GM19023 (cell line): Measurements from ENCODE around the gene LRRC1.

Experiments
- ATAC-seq: cut with Tn5 transposase; IDR thresholded peaks from one replicate; pipeline ENCODE4 v1.9.1; 2021; ENCODE audit warnings: mild to moderate bottlenecking, moderate library complexity; ENCODE audit not compliant: unreplicated experiment

Gene LRRC1

DNA sequence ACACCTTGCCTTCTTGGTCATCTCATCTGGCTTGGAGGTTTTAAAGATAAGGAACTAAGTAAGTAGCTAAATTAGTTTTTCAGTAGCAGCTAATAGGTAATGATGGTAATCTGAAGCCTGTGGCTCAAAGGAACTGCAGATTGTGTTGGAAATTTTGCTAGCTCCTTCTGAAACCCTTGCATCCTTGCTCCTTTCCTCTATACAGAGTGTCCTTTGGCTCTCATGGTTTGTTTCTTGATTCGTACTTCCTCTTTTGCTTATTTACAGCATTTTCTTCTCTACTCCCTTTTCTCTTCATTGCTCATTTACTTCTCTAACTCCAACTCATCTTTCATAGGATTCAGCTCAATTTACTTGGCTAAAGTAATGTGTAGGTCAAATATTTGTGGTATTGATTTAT lies 19.0 kb downstream of the LRRC1 start:
- ATAC-seq: no peak

DNA sequence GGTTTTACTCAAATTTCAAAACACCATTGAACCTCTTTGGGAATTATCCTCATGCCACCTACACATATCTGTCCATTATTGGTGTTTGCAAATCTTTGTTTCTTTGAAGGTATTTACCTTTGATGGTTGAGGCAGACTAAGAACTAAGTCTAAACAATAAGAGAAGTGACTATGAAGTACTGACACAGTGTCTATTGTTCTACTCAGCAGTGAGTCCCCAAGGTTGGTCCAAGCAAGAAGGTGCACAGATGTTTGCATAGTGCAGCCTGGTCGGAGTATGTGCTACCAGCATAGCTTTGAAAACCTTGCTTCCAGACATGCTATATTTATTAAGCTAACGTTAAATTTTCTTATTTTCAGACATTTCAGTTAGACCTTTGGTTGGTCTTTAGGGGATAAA lies 19.5 kb downstream of the LRRC1 start:
- ATAC-seq: no peak

DNA sequence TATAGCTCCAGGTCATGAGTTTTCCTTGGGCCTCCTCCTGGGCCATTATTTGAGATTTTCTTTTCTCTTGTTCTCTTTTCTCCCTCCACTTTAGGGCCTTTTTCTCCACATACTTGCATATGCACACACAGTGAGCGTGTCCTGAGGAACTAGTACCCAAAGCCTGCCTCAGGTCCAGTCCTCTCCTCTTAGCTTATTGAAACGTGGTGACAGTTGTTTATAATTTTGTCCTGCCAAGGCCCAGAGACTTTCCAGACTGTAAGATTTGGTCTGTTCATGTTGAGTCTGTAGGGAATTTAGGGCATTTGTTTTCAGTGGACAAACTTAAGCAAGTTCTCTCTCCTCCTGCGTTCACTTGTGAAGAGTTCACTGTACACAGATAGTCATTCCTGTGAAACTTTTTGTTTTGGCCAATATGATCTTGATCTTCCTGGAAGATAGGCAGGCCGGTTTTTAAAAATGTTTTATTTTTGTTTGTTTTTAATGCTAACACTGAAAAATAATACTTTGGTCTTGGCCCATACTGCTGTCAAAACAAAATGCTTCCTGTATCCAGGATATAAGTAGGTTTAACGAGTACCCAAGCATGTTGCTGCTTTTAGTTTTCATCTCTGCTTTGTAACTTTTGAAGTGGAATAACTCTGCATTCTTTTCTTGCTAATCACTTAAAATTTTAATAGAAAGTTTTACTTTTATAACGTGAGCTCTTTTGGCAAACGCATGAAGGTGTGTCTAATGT lies 20.7 kb downstream of the LRRC1 start:
- ATAC-seq: no peak

DNA sequence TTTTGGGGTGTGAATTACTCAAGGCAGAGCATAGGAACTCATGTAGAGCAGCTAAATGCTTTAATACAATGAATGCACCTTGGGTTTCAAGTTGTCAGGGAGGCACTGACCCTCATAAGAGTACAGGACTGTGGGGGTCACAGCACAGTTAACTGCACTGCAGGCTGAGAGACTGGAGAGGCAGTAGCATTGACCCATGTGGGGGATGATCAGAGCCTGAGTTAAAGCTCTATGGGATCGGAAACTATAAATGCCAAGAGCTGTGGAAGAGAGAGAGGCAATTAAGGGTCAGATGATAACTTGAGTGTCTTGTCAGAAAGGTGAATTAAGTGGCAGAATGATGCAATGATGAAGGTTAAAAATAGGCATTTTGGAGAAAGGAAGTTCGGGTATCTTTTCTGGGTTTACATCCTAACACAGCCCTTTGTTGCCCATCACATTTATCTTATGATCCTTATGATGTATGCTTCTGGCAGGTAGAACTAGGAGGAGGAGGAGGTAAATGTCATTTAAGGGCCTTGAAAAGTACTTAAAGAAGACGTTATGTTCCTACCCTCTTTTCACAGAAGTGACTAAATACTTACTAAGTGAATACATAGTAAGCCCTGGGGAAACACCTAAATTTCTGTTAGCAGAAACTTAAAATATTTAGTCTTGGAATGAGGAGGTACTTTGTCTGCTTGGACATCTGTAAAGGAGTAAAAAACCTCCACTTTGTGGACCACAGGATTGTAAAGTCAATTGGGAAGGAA lies 24.2 kb downstream of the LRRC1 start:
- ATAC-seq: no peak

DNA sequence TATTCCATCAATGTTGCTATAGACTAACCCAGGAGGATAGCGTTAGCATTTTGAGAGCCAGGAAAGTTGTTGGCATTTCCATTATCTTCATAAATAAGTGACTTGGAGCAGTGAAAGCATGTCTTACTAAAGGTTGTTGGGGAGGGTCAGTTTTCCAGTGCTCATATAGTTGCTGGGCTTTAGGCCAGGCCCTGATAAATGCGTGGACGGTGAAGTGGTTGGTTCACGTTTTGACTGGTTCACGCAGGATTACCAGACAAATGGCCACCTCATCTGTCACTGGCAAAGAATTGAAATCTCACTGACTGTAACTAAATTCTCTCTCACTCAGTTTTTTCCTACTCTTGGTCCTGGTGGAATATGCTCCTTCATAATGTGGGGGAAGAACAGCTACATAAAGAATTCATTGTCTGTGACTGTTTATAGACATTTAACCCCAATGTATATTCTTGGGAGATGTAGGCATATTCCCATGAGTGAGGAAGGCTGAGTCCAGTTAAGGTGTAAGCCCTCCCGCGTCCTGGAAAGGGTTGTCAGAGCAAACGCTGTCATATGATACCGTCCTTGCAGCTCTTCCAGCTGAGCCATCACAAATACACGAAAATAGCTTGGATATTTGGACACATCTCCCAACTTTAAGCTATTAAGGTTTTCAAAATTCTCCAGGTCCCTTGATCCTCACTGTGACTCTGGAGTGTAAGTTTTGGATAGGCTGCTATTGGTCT lies 27.8 kb downstream of the LRRC1 start:
- ATAC-seq: no peak

DNA sequence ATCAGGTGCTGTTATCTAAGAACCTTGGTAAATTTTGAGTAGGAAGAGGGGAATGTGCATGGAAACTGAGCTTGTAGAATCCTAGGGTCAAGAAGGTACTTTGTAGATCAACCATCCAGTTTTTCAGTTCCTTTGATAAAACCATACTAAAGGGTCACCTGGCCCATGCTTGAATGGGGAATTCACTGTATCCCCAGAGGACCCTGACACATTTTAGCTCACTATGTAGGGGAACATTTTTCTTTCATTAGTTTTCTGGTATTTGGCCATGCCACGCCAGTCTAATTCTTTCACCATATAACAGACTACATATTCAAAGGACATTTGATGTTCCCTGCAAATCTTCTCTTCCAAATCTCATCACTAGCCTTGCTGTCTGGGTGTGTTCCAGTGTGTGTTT lies 29.9 kb downstream of the LRRC1 start:
- ATAC-seq: no peak

DNA sequence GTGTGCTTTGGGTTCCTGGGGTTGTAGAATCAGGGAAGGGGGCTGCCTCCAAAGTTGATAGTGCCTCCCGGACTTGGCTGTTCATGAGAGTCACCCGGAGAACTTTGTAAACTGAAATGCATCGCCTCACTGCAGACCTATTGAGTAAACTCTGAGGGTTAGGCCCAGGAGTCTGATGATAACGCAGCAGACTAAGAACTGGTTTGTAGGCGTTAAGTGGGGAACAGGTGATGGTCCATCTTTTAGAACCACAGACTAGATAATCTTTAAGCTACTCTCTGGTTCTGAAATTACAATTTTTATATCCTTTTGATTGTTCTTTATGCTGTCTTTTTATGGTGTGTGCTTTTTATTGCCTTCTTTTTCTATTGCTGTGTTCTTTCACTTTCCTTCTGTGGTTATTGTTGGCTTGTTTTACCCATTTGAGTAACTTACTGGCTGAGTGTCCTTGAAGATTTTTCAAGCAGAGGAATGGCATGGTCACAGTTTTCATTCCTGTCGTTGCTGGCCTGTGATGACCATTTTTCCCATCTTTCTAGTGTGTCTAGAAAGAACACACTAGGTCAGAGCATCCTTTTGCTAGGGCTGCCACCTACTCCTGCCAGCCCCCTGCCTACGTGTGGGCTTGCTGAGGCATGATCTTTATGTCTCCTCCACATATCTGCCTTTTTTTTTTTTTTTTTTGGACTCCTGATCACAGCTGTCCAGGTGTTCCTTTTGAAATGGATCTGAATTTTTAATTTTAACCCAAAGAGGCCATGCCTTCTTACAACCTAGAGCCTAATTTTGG lies 30.9 kb downstream of the LRRC1 start:
- ATAC-seq: peak; percentile 44

DNA sequence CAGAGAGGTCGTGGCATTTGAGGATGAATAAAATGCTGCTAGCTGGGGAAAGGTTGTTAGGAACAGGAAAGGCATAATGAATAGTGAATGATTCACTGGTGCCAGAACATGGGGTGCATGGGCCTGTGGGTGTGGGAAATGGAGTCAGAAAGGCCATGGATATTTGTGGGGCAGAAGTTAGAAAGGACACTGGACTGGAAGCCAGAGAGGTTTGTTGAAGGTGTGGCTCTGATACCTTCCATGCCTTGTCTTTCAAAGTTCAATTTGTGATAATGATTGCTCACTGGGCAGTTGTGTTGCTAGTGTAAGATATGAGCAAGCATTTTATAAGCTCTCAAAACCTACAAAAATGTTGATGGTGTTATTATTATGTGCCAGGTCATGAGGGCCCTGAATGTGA lies 32.7 kb downstream of the LRRC1 start:
- no peak for ATAC-seq

DNA sequence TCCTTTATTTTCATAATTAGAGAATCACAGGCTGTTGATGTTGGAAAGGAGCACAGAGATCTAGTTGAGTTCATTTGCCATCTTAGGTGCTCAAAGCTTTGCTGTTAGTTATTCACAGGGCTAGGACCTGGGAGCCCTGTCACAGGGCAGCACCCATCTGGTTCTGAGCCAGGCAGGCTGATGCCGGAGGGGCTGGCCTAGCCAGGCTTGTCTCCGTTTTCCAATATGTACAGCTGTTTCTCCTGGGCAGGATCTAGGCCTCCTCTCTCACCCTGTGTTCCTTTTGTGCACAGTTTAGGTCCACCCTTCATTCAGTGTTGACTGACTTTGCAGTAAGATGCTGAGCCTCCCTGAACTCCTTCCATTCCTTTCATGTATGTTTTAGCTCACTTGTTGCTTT lies 33.4 kb downstream of the LRRC1 start:
- no peak for ATAC-seq

DNA sequence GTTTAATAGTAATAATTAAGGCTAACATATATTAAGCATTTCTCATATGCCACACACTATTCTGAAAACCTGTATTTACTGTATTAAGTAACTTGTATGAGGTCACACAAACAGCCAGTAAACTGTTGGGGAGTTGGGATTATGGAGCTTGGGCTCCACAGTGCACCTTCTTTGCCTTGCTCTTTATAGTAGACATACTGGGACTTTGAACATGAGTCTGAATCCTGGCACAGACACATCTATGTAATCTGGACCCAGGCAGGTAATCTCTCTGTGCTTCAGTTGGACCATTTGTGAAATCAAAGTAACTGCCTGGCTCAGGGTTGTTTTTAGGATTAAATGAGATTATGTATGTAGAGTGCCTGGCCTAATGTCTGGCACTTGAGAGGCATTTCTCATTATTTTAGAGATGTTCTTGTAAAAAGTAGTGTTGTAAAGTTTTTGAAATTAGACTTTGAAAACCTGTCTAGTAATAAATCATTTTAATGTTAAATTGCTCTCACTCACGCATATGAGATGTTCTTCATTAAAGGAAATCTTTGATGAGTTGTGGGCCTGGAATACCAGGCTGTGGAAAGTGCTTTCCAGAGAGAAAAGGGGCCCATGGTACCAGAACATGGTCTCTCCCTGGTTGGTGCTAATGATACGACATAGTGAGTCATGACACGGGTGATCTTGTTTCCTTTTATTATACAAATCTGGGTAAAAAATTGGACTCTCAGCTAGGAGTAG lies 34.3 kb downstream of the LRRC1 start:
- ATAC-seq: no peak

DNA sequence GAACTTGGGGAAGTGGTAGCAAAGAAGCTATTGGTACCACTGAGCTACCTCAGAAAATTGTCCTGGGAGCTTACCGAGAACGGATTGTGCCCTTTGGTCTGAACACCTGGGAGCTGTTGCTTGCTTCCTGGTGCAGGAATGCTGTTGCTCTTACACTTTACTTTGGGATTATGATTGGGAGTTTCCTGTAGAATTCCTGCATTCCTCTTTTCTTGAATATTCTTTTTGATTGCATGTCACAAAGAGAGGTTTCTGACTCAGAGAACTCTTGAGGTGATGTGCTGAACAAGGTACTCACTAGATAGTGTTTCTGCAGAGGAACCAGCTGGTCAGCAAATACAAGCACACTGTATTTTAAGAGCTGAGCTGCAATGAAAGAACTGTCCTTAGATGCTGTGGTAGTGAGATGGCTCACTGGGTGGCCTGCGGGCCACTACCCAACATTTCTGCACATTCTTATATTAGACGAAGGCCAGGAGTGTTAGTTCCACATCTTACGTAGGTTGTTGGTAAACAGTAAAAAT lies 35.0 kb downstream of the LRRC1 start:
- ATAC-seq: no peak

DNA sequence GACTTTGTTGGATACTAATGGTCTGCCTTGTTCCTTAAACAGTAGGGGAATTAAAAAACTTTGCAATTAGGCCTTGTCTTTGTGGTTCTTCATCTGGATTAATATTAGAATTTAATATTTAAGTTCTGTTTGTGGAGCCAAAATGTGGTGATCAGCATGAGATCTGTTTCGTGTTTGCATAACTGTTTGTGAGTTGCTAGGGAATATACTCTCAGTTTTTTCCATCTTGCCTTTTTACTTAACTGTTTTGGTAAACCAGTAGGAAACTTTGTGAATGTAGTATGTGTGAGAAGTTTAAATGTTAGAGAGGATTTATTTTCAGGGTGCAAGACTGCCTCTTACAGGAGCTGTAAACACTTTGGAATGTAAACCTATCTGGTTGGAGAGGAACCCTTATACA lies 35.6 kb downstream of the LRRC1 start:
- ATAC-seq: no peak

DNA sequence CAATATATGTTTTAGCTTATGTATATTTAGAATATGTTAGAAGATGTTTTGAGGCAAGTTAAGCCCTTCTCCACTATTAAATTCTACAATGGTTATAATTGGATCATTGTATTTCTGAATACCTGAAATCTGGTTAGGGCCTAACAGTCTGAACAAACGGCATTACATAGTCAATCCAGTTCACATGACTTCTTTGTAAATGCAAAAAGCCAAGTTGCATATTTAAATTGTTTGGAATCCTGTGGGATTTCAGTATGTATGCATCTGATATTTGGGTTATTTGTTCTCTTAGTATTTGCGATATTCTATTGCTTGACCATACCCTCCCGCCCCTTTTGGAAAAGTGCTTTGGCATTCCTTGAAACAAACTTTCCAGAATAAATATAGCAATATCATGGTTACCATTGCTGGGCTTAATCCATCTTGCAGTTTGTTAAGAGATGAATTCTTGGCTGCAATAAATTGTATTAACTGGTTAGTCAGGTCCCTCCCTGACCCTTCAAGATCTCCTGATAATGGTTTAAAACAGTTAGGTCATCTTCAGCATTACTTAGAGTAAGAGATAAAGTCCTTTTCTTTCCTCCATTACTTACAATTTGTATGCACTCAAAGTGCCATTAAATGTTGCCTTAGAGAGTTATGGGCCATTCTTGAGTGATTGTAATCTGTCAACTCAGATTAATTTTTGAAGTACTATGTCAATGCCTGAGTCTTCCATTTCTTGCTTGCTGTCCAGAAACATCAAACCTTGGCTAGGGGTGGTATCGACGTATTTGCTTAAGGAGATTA lies 36.5 kb downstream of the LRRC1 start:
- no peak for ATAC-seq

DNA sequence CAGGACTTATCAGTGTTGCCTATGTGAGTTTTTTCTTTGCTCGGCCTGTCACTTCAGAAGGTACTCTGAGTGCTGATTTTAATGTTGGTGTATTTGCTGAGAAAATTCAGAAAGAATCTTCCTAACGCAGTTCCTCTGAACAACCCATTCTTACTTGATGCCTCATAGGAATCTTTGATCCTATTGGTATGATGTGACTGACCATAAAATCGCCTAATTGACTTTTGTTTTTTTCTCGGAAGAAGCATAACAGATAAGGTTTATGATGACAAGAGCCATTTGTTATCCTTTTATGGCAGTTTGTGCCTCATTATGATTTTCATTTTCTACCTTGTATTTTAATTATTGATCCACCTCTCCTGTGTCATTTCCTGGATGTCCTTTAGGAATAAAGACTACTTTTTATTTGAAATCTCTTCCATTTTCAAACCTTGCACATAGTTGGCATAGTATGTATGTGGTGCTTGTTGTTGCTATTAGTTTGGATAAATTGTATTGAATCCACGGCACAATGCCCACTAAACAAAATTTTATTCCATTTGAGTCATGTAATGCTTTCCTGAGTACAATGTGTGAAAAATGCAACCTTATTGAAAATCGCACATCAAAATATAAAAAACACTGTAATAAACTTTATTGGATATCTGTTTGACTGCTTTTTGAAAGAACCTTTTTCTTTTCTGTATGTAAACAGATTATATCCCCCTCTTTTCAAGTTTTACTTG lies 37.3 kb downstream of the LRRC1 start:
- ATAC-seq: no peak

DNA sequence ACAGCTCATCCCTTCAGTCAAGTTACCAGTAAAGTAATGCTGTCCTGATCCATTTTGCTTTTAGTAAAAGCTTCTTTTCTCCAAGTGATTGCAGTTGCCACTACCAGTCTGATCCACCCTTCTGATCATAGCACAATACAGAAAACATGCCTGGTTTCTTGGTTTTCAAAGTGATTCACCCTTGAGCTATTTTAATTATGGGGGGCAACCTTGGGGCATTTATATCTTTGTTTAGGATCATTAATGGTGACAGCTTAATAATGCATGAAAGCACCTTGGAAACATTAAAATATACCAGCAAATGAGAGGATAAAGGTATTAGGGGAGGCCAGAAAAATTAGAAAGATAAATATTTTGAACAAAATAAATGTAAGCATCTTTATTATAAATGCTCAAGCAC lies 38.4 kb downstream of the LRRC1 start:
- no peak for ATAC-seq

DNA sequence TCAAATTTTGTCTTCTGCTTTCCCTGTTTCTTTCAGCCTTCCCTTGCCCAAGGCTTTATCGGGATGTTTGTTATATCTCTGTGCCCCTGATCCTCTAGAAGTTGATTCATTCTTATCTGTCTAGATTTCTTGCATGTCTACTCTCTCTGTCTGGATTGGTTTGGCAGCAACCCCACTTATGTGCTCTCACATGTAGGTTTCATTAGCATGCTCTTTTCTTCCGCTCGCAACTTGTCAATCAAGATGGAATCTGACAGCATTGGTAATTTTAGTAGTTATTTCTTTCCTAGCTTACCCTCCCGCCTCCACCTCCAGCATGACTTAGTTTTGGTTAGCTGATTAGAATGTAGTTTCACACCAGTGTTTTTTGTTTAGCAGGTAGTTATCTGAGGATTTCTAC lies 39.3 kb downstream of the LRRC1 start:
- ATAC-seq: no peak

DNA sequence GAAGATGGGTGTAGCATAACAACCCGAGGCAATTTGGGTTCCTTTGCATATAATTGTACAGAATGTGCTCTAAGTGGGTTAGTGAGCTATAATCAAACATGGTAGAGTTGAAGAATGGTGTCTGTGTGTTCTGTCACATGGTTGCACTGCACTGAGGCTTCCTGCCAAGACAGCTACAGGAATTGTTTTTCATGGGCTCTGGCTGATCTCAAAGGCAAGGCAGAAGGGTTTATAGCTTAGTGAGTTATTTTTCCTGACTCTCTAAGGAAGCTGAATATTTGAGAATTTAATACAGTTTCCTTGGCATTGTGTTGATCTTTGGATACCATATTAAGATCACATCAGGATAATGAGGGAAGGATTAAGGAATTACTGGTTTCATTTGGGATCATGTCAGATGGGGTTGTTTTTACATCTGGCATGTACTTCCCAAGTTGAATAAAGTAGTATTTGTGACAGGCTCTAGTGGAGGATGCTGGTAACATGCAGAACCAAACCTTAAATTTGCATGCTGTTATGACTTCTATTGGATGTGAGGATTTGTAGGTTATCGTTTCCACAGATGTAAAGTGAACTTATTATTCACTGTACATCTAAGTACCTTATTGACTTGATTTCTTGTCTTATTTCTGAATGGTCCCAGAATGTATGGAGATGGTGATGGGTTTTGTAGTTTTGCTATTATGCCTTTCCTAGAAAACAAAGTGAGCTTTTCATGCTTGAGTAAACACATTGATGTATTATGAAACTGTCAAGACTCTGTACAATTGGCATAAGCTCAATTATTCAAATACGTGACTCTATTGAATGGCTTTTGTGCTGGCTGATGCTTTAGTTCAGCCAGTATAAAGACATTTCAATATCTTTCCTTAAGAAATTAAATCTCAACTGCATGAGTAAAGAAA lies 43.3 kb downstream of the LRRC1 start:
- ATAC-seq: no peak

DNA sequence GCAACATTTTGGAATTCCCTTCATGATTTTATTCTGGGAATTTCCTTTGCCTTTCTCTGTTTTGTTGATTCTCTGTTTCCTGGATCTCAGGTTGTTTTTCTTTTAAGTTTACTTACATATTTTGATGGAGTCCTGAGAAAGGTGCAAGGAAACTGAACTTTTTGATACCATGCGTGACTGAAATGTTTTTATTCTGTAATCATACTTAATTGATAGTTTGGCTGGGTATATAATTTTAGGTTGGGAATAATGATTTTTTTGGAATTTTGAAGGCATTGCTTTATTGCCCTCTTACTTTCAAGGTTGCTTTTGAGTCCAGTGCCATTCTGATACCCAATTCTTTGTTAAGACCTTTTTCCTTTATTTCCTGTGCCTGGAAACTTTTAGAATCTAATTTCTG lies 45.2 kb downstream of the LRRC1 start:
- no peak for ATAC-seq
